HG03521 (cell line): ENCODE results near the gene FES.
"Not testable (repeated sequence)": the region's sequence is repeated elsewhere in the genome, so short reads cannot be mapped to it uniquely, and the experiment has no call there.

ENCODE experiments used
- ATAC-seq: cut with Tn5 transposase; IDR thresholded peaks from one replicate; pipeline ENCODE4 v1.9.1; 2021; ENCODE audit warnings: mild to moderate bottlenecking, moderate library complexity; ENCODE audit not compliant: unreplicated experiment

The FES gene

GRCh38 chr15:90890839-90891238 is 6.5 kb downstream of the FES start:
- ATAC-seq = no peak

GRCh38 chr15:90891346-90891949 is 7.1 kb downstream of the FES start:
- no peak for ATAC-seq

GRCh38 chr15:90892023-90892422 is 7.7 kb downstream of the FES start:
- ATAC-seq = no peak

- ATAC-seq = no peak
These were observed 8.3 kb downstream of the FES start for GRCh38 chr15:90892498-90893174.

GRCh38 chr15:90893175-90894090 is 9.1 kb downstream of the FES start:
- no peak for ATAC-seq

- no peak for ATAC-seq
These were observed 11.3 kb downstream of the FES start for GRCh38 chr15:90895571-90896117.

- not testable (repeated sequence) for ATAC-seq
These were observed 12.9 kb downstream of the FES start for GRCh38 chr15:90897131-90897655.

- ATAC-seq = no peak
These were observed 17.1 kb downstream of the FES start for GRCh38 chr15:90901175-90902039.

DNA sequence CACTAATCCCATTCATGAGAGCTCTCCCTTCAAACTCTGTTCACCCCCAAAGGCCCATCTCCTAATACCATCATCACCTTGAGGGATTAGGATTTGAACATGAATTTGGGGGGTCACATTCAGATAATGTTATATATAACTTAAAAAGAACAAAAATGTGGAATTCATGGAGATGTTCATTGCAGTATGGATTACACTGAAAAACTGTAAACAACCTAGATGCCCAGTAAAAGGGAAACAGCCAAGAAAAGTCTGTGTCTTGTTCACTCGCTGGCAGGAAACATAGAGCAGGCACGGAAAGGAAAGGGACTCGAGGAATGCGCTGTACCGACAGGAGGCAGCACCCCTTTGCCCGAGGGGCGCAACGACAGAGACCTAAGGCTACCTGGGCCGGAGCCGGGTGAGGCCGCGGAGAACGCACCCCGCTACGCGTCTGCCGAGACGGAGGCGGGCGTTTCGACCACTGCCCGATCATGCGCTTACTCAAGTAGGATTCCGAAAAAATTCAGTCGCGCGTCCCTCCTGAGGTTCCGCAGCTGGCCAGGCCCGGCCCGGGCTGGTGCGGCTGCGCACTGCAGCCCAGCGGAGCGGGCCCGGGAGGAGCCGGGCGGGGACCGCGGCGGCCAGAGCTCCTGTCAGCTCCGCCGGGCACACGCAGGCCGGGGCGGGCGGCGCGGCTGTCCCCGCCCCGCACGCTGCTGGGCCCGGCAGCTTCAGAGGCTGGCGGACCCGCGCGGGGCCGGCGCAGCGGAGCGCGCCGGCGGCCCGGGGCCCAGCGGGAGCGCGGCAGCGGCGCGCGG is 17.9 kb downstream of the FES start:
- peak; percentile 60 for ATAC-seq

GRCh38 chr15:90902840-90903732 is 18.8 kb downstream of the FES start, which contains the start of gene MAN2A2:
TSS of gene MAN2A2 (plus strand) at chr15:90903302. CDS start at chr15:90904208, 906 bp downstream.
- ATAC-seq = peak; percentile 50

DNA sequence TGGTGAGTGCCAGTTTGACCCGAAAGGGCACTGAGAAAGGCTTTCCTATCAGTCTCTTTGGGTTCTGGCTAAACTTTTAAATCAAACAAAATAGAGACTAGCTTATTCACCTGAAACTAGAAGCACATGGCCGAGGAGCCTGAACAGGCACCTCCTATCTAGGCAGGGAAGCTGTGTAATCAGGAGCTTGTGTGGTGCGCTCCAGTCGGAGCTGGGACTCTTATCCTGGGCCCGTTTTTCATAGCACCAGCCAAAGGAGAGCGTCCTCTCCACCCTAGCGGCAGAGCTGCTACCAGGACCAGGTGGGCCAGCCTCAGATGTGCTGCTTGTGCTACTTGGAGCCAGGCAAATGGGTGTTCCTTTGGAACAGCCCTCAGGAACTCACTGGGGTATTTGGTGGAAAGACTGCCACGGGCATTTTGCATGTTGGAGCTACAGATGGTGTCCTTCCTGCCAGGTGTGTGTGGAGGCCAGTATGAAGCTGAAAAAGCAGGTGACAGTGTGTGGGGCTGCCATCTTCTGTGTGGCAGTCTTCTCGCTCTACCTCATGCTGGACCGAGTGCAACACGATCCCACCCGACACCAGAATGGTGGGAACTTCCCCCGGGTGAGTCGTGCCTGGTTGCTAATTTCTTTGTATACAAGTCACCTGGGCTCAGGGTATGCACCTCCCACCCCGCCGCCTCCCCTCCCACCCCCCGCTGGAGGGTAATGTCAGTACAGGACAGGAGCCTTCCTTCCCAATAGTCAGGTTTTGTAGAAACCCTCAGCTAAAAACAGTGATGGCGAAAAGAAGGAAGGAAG is 19.6 kb downstream of the FES start:
- ATAC-seq = no peak

- ATAC-seq = no peak
These were observed 20.4 kb downstream of the FES start for GRCh38 chr15:90904746-90905145.

- ATAC-seq = no peak
These were observed 21.2 kb downstream of the FES start for GRCh38 chr15:90905306-90906180.

- ATAC-seq = no peak
These were observed 22.0 kb downstream of the FES start for GRCh38 chr15:90906181-90906849.

GRCh38 chr15:90907051-90907660 is 22.9 kb downstream of the FES start:
- no peak for ATAC-seq
